ENCODE data around the gene IDE. TPM values are rescaled to one million over a fixed set of nuclear protein-coding genes. Genes with fewer than 3 reads are reported as not detected.

Gene IDE
- total RNA-seq, 1 donor from 2014 or later: 17.2 TPM

DNA sequence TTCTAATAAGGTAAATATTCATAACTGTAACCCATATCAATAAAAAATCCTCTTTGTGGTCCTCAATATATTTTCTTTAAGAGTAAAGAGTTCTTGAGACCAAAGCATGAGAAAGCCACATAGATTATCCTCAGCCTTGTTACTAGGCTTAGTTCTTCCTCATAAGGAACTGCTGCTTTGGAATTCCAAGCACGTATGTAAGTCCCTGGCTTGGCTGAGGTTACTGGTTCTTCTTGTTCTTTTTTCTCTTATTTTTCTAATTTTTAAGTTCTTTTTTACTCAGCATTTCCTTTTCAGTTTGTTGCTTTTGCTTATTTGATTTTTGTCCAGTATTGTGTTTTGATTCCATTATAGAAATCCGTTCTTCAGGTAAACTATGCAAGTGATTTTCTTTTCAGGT lies 155.7 kb downstream of the IDE start:
- H3K27ac Mint-ChIP-seq (ENCODE audit: unreplicated experiment): no peak overlapping the region
- no peaks in the 10 kb centered on the region for H3K4me1 Mint-ChIP-seq (ENCODE audit: low read depth, unreplicated experiment)
- TF ChIP-seq, protein P1, sequence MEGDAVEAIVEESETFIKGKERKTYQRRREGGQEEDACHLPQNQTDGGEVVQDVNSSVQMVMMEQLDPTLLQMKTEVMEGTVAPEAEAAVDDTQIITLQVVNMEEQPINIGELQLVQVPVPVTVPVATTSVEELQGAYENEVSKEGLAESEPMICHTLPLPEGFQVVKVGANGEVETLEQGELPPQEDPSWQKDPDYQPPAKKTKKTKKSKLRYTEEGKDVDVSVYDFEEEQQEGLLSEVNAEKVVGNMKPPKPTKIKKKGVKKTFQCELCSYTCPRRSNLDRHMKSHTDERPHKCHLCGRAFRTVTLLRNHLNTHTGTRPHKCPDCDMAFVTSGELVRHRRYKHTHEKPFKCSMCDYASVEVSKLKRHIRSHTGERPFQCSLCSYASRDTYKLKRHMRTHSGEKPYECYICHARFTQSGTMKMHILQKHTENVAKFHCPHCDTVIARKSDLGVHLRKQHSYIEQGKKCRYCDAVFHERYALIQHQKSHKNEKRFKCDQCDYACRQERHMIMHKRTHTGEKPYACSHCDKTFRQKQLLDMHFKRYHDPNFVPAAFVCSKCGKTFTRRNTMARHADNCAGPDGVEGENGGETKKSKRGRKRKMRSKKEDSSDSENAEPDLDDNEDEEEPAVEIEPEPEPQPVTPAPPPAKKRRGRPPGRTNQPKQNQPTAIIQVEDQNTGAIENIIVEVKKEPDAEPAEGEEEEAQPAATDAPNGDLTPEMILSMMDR (IDR thresholded peaks at IDR 0.05; ENCODE audit: partially characterized antibody, unreplicated experiment): no peak
- DNase-seq: no peak
- H3K4me3 Mint-ChIP-seq (ENCODE audit: unreplicated experiment): no peak overlapping the region
- peaks cover 8% of the 10 kb centered on the region for H3K36me3 Mint-ChIP-seq (ENCODE audit: unreplicated experiment)
- peaks cover 12% of the 10 kb centered on the region for H3K27me3 Mint-ChIP-seq (ENCODE audit: unreplicated experiment)
- H3K9me3 Mint-ChIP-seq (ENCODE audit: unreplicated experiment): peaks cover 4% of the 10 kb centered on the region

DNA sequence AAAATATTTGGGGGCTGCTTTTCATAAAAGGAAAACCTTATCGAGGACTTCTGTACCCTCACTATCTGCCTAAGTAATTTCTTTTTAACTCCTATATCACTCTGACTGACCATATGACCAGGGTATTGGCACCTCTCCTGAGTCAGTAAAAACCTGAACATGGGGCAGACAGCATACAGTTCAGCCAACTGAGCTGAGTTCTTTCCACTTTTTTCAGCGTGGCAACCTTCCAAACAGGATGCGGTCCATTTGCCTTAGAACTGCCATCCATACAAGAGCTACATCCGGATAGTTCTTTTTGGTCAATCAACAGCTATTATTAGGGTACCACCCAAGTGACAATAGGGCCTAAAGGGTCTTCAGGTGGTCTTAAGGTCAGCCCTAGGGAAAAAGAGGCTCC lies 160.4 kb downstream of the IDE start:
- H3K4me3 Mint-ChIP-seq (ENCODE audit: unreplicated experiment): no peak overlapping the region
- no peak for DNase-seq
- H3K4me1 Mint-ChIP-seq (ENCODE audit: low read depth, unreplicated experiment): no peaks in the 10 kb centered on the region
- peaks cover 3% of the 10 kb centered on the region for H3K36me3 Mint-ChIP-seq (ENCODE audit: unreplicated experiment)
- no peaks in the 10 kb centered on the region for H3K27me3 Mint-ChIP-seq (ENCODE audit: unreplicated experiment)
- no peaks in the 10 kb centered on the region for H3K9me3 Mint-ChIP-seq (ENCODE audit: unreplicated experiment)
- no peak overlapping the region for H3K27ac Mint-ChIP-seq (ENCODE audit: unreplicated experiment)
- TF ChIP-seq, protein P1 (IDR thresholded peaks at IDR 0.05; ENCODE audit: partially characterized antibody, unreplicated experiment): no peak

DNA sequence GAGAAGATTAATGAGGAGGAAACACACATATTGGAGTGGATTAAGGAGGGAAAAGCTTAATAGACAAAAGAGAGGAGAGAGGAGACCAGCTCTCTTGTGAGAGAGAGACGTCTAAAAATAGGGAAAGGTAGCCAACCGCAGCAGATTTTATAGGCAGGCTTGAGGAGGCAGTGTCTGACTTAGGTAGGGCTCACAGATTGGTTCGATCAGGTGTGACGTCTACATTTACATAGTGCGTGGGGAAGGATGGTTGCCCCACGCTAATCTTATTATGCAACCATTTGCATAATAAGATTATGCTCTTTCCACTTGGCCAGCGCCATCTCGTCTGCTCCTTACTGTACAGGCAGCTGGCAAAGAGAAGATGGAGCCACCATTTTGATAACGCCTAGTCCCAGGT lies 160.9 kb downstream of the IDE start:
- Mint-ChIP-seq H3K27me3 (ENCODE audit: unreplicated experiment) (no peaks in the 10 kb centered on the region), H3K4me1 (ENCODE audit: low read depth, unreplicated experiment) (no peaks in the 10 kb centered on the region), H3K36me3 (ENCODE audit: unreplicated experiment) (peaks cover 3% of the 10 kb centered on the region), H3K4me3 (ENCODE audit: unreplicated experiment) (no peak overlapping the region), H3K9me3 (ENCODE audit: unreplicated experiment) (no peaks in the 10 kb centered on the region), H3K27ac (ENCODE audit: unreplicated experiment) (no peak overlapping the region)
- TF ChIP-seq, protein P1 (IDR thresholded peaks at IDR 0.05; ENCODE audit: partially characterized antibody, unreplicated experiment): no peak
- DNase-seq: no peak

DNA sequence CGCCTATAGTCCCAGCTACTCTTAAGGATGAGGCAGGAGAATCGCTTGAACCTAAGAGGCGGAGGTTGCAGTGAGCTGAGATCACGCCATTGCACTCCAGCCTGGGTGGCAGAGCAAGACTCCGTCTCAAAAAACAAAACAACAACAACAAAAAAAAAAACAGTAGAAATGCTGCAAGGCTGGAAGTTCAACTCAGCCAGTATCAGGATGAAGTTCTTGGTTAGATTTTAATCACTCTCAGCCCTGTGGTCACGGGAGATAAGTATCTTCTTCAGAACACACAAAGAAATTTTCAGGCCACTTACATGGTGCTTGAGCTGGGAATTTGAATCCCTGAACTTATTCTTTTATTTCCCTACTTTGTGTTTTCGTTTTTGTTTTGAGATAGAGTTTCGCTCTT lies 162.5 kb downstream of the IDE start:
- H3K36me3 Mint-ChIP-seq (ENCODE audit: unreplicated experiment): peaks cover 3% of the 10 kb centered on the region
- no peak overlapping the region for H3K27ac Mint-ChIP-seq (ENCODE audit: unreplicated experiment)
- H3K4me1 Mint-ChIP-seq (ENCODE audit: low read depth, unreplicated experiment): no peaks in the 10 kb centered on the region
- no peak overlapping the region for H3K4me3 Mint-ChIP-seq (ENCODE audit: unreplicated experiment)
- H3K27me3 Mint-ChIP-seq (ENCODE audit: unreplicated experiment): no peaks in the 10 kb centered on the region
- H3K9me3 Mint-ChIP-seq (ENCODE audit: unreplicated experiment): no peaks in the 10 kb centered on the region
- DNase-seq: no peak
- TF ChIP-seq, protein P1 (IDR thresholded peaks at IDR 0.05; ENCODE audit: partially characterized antibody, unreplicated experiment): no peak

DNA sequence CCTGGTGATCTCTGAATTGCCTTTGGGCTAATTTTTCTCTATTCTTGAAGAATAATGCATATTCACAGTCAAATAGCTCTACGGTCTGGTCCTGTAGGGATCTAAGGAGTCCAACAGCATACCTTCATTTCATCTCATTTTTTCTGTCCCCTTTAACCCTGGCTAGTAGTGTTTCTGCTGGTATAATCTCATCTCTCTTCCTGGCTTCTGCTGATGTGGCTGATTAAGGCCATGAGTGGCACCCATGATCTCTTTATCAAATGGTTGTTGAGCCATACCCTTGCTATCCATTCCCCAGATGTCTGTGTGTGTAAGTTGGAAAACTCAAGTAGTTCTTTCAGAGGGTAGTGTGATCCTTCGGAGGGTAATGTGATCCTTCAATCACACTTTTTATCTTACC lies 163.4 kb downstream of the IDE start:
- Mint-ChIP-seq H3K27ac (ENCODE audit: unreplicated experiment) (no peak overlapping the region), H3K9me3 (ENCODE audit: unreplicated experiment) (no peaks in the 10 kb centered on the region)
- DNase-seq: no peak

More for the DNA sequence above, 163.4 kb downstream of the IDE start:
- no peaks in the 10 kb centered on the region for H3K4me1 Mint-ChIP-seq (ENCODE audit: low read depth, unreplicated experiment)
- H3K36me3 Mint-ChIP-seq (ENCODE audit: unreplicated experiment): no peaks in the 10 kb centered on the region
- TF ChIP-seq, protein P1 (IDR thresholded peaks at IDR 0.05; ENCODE audit: partially characterized antibody, unreplicated experiment): no peak
- no peak overlapping the region for H3K4me3 Mint-ChIP-seq (ENCODE audit: unreplicated experiment)
- no peaks in the 10 kb centered on the region for H3K27me3 Mint-ChIP-seq (ENCODE audit: unreplicated experiment)

All from glutamatergic neuron (in vitro differentiated cells).